Liver (tissue), 3 donors: ENCODE data around the gene REXO1.

ENCODE experiments used
- GABPA ChIP-seq, 2 donors: IDR thresholded peaks in 1 of 2; conservative IDR thresholded peaks in 1 of 2; 2 replicates each; pipeline ENCODE4 v1.6.1; 2016; ENCODE audit warnings: antibody characterized with exemption in 2 of 2, mild to moderate bottlenecking in 1 of 2, moderate library complexity in 1 of 2
- HNF4G ChIP-seq: IDR thresholded peaks from 2 replicates; pipeline ENCODE4 v1.6.1; 2016; ENCODE audit warnings: antibody characterized with exemption
- JUND ChIP-seq, 2 donors: IDR thresholded peaks; 2 replicates each; pipeline ENCODE4 v1.6.1; 2016; ENCODE audit warnings: antibody characterized with exemption in 2 of 2
- SP1 ChIP-seq: IDR thresholded peaks from 2 replicates; pipeline ENCODE4 v1.6.1; 2018; ENCODE audit warnings: antibody characterized with exemption, mild to moderate bottlenecking
- TAF1 ChIP-seq: conservative IDR thresholded peaks from 2 replicates; pipeline ENCODE4 v1.6.1; 2016; ENCODE audit warnings: antibody characterized with exemption, mild to moderate bottlenecking
- YY1 ChIP-seq: IDR thresholded peaks from 2 replicates; pipeline ENCODE4 v1.6.1; 2016; ENCODE audit warnings: antibody characterized with exemption, mild to moderate bottlenecking
- TF ChIP-seq, protein P1 (sequence below): fragments of 150-350 bp; IDR thresholded peaks from 2 replicates; pipeline ENCODE4 v1.5.1; 2017; ENCODE audit warnings: improper control_type of control experiment, low read depth, low read length; ENCODE audit not compliant: missing input control
- TF ChIP-seq, protein P2 (sequence below): IDR thresholded peaks from 2 replicates; pipeline ENCODE4 v1.6.1; 2016; ENCODE audit warnings: antibody characterized with exemption, mild to moderate bottlenecking
- TF ChIP-seq, protein P3 (sequence below): IDR thresholded peaks from 2 replicates; pipeline ENCODE4 v1.6.1; 2016; ENCODE audit warnings: antibody characterized with exemption
- donor health status: healthy.
- donor health status: healthy.

DNA sequence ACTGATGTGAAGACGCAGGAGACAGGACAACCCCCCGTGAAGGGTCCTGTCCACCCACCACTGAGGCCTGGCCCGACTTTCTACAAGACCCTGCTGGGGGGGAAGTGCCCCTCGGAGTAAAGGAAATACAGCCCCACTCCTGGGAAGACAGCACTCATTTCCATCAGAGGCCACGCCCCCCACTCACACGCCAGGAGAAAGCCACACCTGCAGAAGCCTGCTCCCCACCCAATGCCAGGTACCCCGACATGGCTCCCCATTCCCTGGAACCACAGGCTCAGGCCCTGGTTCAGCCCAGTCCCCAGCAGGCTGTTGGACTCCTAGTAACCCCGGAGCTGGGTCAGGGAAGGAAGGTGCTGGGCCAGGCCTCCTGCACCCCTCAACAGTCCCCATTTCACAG is 25.3 kb downstream of the REXO1 start:
- TF ChIP-seq SP1, result no peak
- TF ChIP-seq, protein P1, sequence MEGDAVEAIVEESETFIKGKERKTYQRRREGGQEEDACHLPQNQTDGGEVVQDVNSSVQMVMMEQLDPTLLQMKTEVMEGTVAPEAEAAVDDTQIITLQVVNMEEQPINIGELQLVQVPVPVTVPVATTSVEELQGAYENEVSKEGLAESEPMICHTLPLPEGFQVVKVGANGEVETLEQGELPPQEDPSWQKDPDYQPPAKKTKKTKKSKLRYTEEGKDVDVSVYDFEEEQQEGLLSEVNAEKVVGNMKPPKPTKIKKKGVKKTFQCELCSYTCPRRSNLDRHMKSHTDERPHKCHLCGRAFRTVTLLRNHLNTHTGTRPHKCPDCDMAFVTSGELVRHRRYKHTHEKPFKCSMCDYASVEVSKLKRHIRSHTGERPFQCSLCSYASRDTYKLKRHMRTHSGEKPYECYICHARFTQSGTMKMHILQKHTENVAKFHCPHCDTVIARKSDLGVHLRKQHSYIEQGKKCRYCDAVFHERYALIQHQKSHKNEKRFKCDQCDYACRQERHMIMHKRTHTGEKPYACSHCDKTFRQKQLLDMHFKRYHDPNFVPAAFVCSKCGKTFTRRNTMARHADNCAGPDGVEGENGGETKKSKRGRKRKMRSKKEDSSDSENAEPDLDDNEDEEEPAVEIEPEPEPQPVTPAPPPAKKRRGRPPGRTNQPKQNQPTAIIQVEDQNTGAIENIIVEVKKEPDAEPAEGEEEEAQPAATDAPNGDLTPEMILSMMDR, result no peak
- no peak for TF ChIP-seq TAF1
- TF ChIP-seq, protein P2, sequence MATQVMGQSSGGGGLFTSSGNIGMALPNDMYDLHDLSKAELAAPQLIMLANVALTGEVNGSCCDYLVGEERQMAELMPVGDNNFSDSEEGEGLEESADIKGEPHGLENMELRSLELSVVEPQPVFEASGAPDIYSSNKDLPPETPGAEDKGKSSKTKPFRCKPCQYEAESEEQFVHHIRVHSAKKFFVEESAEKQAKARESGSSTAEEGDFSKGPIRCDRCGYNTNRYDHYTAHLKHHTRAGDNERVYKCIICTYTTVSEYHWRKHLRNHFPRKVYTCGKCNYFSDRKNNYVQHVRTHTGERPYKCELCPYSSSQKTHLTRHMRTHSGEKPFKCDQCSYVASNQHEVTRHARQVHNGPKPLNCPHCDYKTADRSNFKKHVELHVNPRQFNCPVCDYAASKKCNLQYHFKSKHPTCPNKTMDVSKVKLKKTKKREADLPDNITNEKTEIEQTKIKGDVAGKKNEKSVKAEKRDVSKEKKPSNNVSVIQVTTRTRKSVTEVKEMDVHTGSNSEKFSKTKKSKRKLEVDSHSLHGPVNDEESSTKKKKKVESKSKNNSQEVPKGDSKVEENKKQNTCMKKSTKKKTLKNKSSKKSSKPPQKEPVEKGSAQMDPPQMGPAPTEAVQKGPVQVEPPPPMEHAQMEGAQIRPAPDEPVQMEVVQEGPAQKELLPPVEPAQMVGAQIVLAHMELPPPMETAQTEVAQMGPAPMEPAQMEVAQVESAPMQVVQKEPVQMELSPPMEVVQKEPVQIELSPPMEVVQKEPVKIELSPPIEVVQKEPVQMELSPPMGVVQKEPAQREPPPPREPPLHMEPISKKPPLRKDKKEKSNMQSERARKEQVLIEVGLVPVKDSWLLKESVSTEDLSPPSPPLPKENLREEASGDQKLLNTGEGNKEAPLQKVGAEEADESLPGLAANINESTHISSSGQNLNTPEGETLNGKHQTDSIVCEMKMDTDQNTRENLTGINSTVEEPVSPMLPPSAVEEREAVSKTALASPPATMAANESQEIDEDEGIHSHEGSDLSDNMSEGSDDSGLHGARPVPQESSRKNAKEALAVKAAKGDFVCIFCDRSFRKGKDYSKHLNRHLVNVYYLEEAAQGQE, result no peak
- no peak for TF ChIP-seq HNF4G
- TF ChIP-seq GABPA (IDR thresholded peaks at IDR 0.05 in 1 of 2, conservative IDR thresholded peaks at IDR 0.05 in 1 of 2), result no peak
- TF ChIP-seq, protein P3, sequence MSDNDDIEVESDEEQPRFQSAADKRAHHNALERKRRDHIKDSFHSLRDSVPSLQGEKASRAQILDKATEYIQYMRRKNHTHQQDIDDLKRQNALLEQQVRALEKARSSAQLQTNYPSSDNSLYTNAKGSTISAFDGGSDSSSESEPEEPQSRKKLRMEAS, result no peak
- TF ChIP-seq YY1, result no peak
- TF ChIP-seq JUND (IDR thresholded peaks at IDR 0.05), result no peak
